Amygdala (tissue), 56 donors: ENCODE measurements around the gene MARCOL.
A peak's percentile ranks its signal among the peaks of the same experiment; 100 is the strongest.
"Not testable (repeated sequence)": the region's sequence is repeated elsewhere in the genome, so short reads cannot be mapped to it uniquely, and the experiment has no call there.

Source experiments
- DNase-seq, 56 donors: peaks; one replicate each; lab custom pipeline; 2025; lab: John Stamatoyannopoulos, UW

Gene MARCOL

DNA sequence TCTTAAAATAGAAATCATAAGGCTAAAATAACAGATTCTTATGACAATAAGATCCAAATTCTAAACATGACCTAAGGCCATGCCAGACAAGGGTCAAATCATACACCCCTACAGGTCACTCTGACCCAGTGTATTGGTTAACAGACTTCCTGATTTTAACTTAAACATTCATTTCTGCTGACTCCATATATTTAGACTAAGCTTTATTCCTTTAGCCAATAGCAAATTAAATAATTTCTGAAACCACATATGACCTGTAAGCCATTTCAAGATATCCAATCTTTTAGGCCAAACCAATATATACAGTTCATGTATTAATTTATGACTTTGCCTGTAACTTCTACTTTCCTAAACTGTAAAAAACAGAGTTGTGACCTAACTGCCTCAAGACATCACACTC is 22.9 kb downstream of the MARCOL start:
- no peak for DNase-seq

DNA sequence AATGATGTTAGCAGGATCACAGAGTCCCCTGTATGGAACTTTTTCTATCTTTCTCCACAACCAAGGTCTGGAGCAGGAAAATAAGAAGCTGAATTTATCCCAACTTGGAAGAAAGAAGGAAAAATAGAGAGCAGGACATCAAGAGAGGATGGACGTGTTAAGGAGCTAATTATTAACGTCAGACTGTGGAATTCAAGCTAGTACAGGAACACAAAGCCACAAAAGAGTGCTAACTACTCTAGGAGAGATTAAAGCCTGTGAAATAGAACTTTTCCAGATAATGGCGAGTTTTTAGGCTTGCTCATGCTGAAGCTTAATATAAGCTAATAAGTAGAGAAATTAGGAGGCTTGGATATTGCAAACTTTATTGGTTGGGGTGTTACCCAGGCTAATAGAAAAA is 29.6 kb downstream of the MARCOL start:
- no peak for DNase-seq

DNA sequence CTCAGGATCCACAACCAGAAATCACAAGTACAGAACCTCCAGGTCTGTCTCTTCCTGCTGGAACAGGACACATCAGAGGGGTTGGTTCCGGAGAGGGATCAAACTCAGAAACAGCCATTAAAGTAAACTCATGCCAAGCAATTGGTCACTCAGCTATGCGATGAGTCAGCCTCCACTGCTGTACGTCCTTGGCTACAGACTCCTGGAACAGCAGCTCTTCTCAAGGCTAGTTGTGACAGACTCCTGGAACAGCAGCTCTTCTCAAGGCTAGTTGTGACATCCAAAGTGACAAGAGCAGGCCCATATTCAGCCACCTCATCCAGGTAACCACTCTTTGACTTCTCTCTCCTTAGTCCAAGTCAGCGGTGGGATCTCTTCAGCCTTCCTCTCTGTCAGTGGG is 30.2 kb downstream of the MARCOL start, which contains the start of gene SPINK13:
SPINK13 (plus strand) TSS at position 229 of the 400 bp plus-strand sequence. CDS start 1,279 bp downstream, outside the sequence.
- no peak for DNase-seq

DNA sequence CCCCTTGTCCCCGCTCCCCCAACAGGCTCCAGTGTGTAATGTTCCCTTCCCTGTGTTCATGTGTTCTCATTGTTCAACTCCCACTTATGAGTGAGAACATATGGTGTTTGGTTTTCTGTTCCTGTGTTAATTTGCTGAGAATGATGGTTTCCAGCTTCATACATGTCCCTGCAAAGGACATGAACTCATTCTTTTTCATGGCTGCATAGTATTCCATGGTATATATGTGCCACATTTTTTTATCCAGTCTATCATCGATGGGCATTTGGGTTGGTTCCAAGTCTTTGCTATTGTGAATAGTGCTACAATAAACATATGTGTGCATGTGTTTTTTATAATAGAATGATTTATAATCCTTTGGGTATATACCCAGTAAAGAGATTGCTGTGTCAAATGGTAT is 36.8 kb downstream of the MARCOL start:
- DNase-seq: not testable (repeated sequence)

DNA sequence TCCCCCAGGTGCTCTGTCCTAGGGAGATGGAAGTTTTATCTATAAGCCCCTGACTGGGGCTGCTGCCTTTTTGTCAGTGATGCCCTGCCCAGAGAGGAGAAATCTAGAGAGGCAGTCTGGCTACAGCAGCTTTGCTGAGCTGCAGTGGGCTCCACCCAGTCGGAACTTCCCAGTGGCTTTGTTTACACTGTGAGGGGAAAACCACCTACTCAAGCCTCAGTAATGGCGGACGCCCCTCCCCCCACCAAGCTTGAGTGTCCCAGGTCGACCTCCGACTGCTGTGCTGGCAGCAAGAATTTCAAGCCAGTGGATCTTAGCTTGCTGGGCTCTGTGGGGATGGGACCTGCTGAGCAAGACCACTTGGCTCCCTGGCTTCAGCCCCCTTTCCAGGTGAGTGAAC is 42.6 kb downstream of the MARCOL start:
- not testable (repeated sequence) for DNase-seq

DNA sequence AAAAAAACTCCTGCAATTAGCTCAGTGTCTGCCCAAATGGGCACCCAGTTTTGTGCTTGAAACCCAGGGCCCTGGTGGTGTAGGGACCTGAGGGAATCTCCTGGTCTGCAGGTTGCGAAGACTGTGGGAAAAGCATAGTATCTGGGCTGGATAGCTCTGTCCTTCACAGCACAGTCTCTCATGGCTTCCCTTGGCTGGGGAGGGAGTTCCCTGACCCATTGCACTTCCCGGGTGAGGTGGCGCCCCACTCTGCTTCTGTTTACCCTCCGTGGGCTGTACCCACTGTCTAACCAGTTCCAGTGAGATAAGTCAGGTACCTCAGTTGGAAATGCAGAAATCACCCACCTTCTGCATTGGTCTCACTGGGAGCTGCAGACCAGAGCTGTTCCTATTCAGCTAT is 43.0 kb downstream of the MARCOL start:
- not testable (repeated sequence) for DNase-seq

DNA sequence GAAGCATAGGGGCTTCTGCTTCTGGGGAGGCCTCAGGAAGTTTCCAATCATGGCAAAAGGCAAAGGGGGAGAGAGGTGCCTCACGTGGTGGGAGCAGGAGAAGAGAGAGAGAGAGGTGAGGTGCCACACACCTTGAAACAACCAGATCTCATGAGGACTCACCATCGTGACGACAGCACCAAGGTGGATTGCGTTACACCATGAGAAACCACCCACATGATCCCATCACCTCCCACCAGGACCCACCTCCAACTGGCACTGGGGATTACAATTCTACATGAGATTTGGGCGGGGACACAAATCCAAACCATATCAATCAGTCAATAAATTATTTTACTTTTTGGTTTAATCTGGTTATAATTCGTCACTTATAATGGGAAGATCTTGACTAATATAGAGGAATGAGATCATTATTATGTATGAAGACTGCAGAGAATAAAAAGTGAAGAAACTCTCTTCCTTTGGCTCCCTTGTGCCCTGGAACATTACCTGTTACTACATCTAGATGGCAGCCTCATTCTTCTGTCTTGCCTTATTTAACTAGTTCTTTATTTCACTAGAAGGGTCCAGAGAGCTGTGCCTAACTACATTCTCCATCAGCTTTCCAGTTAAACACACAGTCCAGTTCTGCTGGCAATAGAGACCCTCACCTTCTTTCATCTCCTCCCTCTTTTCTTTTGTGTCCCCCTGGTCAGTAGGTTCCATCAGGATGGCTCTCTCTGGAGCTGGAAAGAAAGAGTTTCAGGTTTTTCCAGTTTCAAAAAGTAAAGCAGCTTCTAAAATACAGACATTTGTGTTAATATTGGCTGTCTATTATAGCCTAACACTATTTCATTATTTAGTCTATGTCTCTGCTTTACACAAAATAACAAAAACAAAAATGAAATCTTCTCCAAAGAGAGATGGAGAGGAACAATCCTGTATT is 52.2 kb downstream of the MARCOL start:
- DNase-seq: peak in 1 of 56 donors; percentile 15
